Panc1 (cell line): ENCODE data around the gene FAM107B.

ENCODE experiments used
- CTCF ChIP-seq: fragments of 450-650 bp; IDR thresholded peaks from 2 replicates; pipeline ENCODE4 v1.5.1; 2017; ENCODE audit warnings: mild to moderate bottlenecking
- POLR2AphosphoS5 ChIP-seq: IDR thresholded peaks from 2 replicates; pipeline ENCODE4 v1.6.1; 2012; ENCODE audit warnings: mild to moderate bottlenecking, low read depth, low read length, moderate library complexity
- SIN3A ChIP-seq: IDR thresholded peaks from 2 replicates; pipeline ENCODE4 v1.6.1; 2012; ENCODE audit warnings: low read depth, mild to moderate bottlenecking, low read length, moderate library complexity, borderline replicate concordance; ENCODE audit not compliant: insufficient read depth

- TF ChIP-seq CTCF = no peak
- TF ChIP-seq SIN3A = no peak
- no peak for TF ChIP-seq POLR2AphosphoS5
These were observed 287.8 kb downstream of the FAM107B start for GRCh38 chr10:14486777-14487487.
